GM12878 (cell line): Measurements from ENCODE around the gene OGFR. TPM values are rescaled to one million over a fixed set of nuclear protein-coding genes. Genes with fewer than 3 reads are reported as not detected.

Experiments used
- ATAC-seq: fragments of 200-7000 bp; cut with Tn5 transposase; 3 replicates; pipeline ENCODE4 v1.9.1; 2020; ENCODE audit warnings: mild to moderate bottlenecking, moderate library complexity
- BruUV-seq: library from RNA; stranded (reverse); fragments of 400-500 nt; replicated peaks from 2 replicates; lab custom pipeline; 2021; lab: Mats Ljungman, UMichigan
- CTCF ChIA-PET: fragments of 300-600 bp; sonication (Branson Sonifier 250); formaldehyde crosslinking; extraction: SDS; loops from one replicate; lab custom pipeline; 2021; ENCODE audit warnings: inconsistent platforms; lab: Yijun Ruan, JAX
- POLR2A ChIA-PET: fragments of 350-600 bp; formaldehyde crosslinking; extraction: SDS; loops from one replicate; lab custom pipeline; 2021; ENCODE audit warnings: inconsistent platforms; lab: Charles Lee
- RAD21 ChIA-PET: fragments of 300-600 bp; sonication (Branson Sonifier 250); formaldehyde crosslinking; loops from one replicate; lab custom pipeline; 2023; ENCODE audit warnings: antibody characterized with exemption; ENCODE audit not compliant: unreplicated experiment; lab: Charles Lee
- SMC1A ChIA-PET: fragments of 300-600 bp; sonication (Branson Sonifier 250); formaldehyde crosslinking; loops from one replicate; lab custom pipeline; 2023; ENCODE audit not compliant: unreplicated experiment, uncharacterized antibody; lab: Charles Lee
- DNase-seq: peaks from one replicate; pipeline ENCODE4 v3.0.0-alpha.2; 2011; ENCODE audit warnings: low read depth, low spot score
- FAIRE-seq: peaks from 3 replicates; lab custom pipeline; 2011; peaks lifted over from hg19 to GRCh38; lab: Jason Lieb, UNC
- H2AFZ ChIP-seq: 2 replicates; pipeline ENCODE4 v1.6.0; 2011; ENCODE audit warnings: low read depth, low read length, control low read depth; ENCODE audit not compliant: control insufficient read depth
- H3K27ac ChIP-seq: 2 replicates; pipeline ENCODE4 v1.5.1; 2011; ENCODE audit warnings: control low read depth; ENCODE audit not compliant: control insufficient read depth, insufficient read depth
- H3K27me3 ChIP-seq, 2 experiments: replicated peaks in 1 of 2; 2 replicates each; pipeline versions ENCODE4 v1.6.0 to v1.6.1; 2011; ENCODE audit warnings: low read length in 1 of 2; ENCODE audit not compliant: control insufficient read depth in 2 of 2, insufficient read depth in 2 of 2
- H3K36me3 ChIP-seq, 2 experiments: 2 replicates each; pipeline ENCODE4 v1.5.1; 2011; ENCODE audit warnings: low read length in 1 of 2; ENCODE audit not compliant: control insufficient read depth in 2 of 2, insufficient read depth in 2 of 2
- H3K4me1 ChIP-seq: 2 replicates; pipeline ENCODE4 v1.6.1; 2011; ENCODE audit warnings: mild to moderate bottlenecking, low read length, moderate library complexity, mixed read lengths; ENCODE audit not compliant: control insufficient read depth, insufficient read depth
- H3K4me2 ChIP-seq: 2 replicates; pipeline ENCODE4 v1.6.0; 2011; ENCODE audit warnings: control low read depth; ENCODE audit not compliant: control insufficient read depth, insufficient read depth
- H3K4me3 ChIP-seq: fragments of 200-600 bp; sonication (generic); 2 replicates; pipeline ENCODE4 v1.5.1; 2016
- H3K79me2 ChIP-seq: 2 replicates; pipeline ENCODE4 v1.6.0; 2011; ENCODE audit warnings: low read length; ENCODE audit not compliant: control insufficient read depth, insufficient read depth
- H3K9ac ChIP-seq: 2 replicates; pipeline ENCODE4 v1.8.0; 2011; ENCODE audit warnings: low read length, control low read depth, mixed read lengths; ENCODE audit not compliant: control insufficient read depth, insufficient read depth
- H3K9me3 ChIP-seq: replicated peaks from 3 replicates; pipeline ENCODE4 v1.5.1; 2011; ENCODE audit warnings: mild to moderate bottlenecking, low read length; ENCODE audit not compliant: control insufficient read depth, insufficient read depth
- H4K20me1 ChIP-seq: 2 replicates; pipeline ENCODE4 v1.6.0; 2011; ENCODE audit not compliant: control insufficient read depth, insufficient read depth
- ATF2 ChIP-seq: IDR thresholded peaks from 2 replicates; pipeline ENCODE4 v1.6.1; 2012; ENCODE audit warnings: low read length, inconsistent platforms
- BCL11A ChIP-seq: IDR thresholded peaks from 2 replicates; pipeline ENCODE4 v1.6.1; 2011; ENCODE audit warnings: low read depth, low read length
- DPF2 ChIP-seq: fragments of 450-650 bp; IDR thresholded peaks from 2 replicates; pipeline ENCODE4 v1.6.1; 2017; ENCODE audit warnings: mild to moderate bottlenecking
- EED ChIP-seq: sonication (generic); IDR thresholded peaks from 2 replicates; pipeline ENCODE4 v1.6.1; 2016; ENCODE audit warnings: antibody characterized with exemption, low read depth
- EGR1 ChIP-seq, 2 experiments: IDR thresholded peaks; 1 replicate in 1 of 2; 2 replicates in 1 of 2; pipeline ENCODE4 v1.6.1; 2011 to 2012; ENCODE audit warnings: low read depth in 2 of 2, low read length in 2 of 2, borderline replicate concordance in 1 of 2, mild to moderate bottlenecking in 1 of 2, moderate library complexity in 1 of 2
- HDAC6 ChIP-seq: fragments of 200-600 bp; sonication (generic); IDR thresholded peaks from one replicate; pipeline ENCODE4 v1.8.0; 2017; ENCODE audit warnings: antibody characterized with exemption; ENCODE audit not compliant: unreplicated experiment
- IKZF1 ChIP-seq: fragments of 450-650 bp; conservative IDR thresholded peaks from 2 replicates; pipeline ENCODE4 v1.6.1; 2017; ENCODE audit warnings: antibody characterized with exemption, mild to moderate bottlenecking
- MTA2 ChIP-seq: fragments of 450-650 bp; IDR thresholded peaks from 2 replicates; pipeline ENCODE4 v1.6.1; 2016; ENCODE audit warnings: low read depth, mild to moderate bottlenecking, moderate library complexity
- PAX5 ChIP-seq: IDR thresholded peaks from 2 replicates; pipeline ENCODE4 v1.6.1; 2011; ENCODE audit warnings: low read depth, low read length, borderline replicate concordance
- POLR2A ChIP-seq: IDR thresholded peaks from 2 replicates; pipeline ENCODE4 v1.6.1; 2011; ENCODE audit warnings: low read depth, mild to moderate bottlenecking, low read length
- RAD21 ChIP-seq: IDR thresholded peaks from 2 replicates; pipeline ENCODE4 v1.6.1; 2011; ENCODE audit warnings: mild to moderate bottlenecking, low read depth, low read length, moderate library complexity; ENCODE audit not compliant: insufficient read depth
- RFX5 ChIP-seq: IDR thresholded peaks from 2 replicates; pipeline ENCODE4 v1.6.1; 2011; ENCODE audit warnings: low read depth, low read length, improper control_type of control experiment
- STAT1 ChIP-seq: fragments of 450-650 bp; conservative IDR thresholded peaks from 2 replicates; pipeline ENCODE4 v1.6.1; 2014; ENCODE audit warnings: antibody characterized with exemption, mild to moderate bottlenecking
- ZBTB40 ChIP-seq: fragments of 450-650 bp; IDR thresholded peaks from 2 replicates; pipeline ENCODE4 v1.6.1; 2016; ENCODE audit warnings: mild to moderate bottlenecking, moderate library complexity, borderline replicate concordance
- ZNF592 ChIP-seq: fragments of 450-650 bp; IDR thresholded peaks from 2 replicates; pipeline ENCODE4 v1.6.1; 2017; ENCODE audit warnings: mild to moderate bottlenecking, moderate library complexity
- WGBS: methylation state at CpG from one replicate; pipeline ENCODE4 v1.1.6; 2016; ENCODE audit warnings: low lambda C conversion rate; ENCODE audit not compliant: insufficient replicate concordance, insufficient coverage; ENCODE audit errors: missing lambda C conversion rate; 5-methylcytosine and 5-hydroxymethylcytosine counted together
- in situ Hi-C: fragments of 300-500 bp; cut with MboI; formaldehyde crosslinking; loops from 9 replicates; pipeline ENCODE4 v1.14.3; 2018; ENCODE audit warnings: mixed read lengths
- intact Hi-C: fragments of 100-400 bp; cut with micrococcal nuclease; formaldehyde crosslinking; loops from one replicate; pipeline ENCODE4 v1.14.2; 2022; ENCODE audit not compliant: unreplicated experiment
- polyA plus RNA-seq, 11 experiments: library from polyadenylated mRNA; depleted of rRNA in 4 of 11; unstranded in 6 of 11; stranded (reverse) in 5 of 11; fragments of >200 nt; fragmentation: Nextera tagmentation in 4 of 11; fragmentation: Illumina TruSeq in 1 of 11; extraction: Ambion mirVana in 4 of 11; extraction: Trizol in 1 of 11; gene quantifications; 1 replicate in 1 of 11; 2 replicates in 10 of 11; pipeline versions ENCODE4 v1.2.1 to v1.2.3, GENCODE V29; 2011 to 2016; ENCODE audit warnings: inconsistent platforms in 2 of 11, missing spikeins in 2 of 11, low read depth in 1 of 11
- total RNA-seq, 4 experiments: library from RNA; depleted of rRNA in 3 of 4; stranded (reverse); fragments of >200 nt in 3 of 4; fragmentation: Illumina TruSeq in 1 of 4; extraction: Trizol in 1 of 4; gene quantifications; 2 replicates each; pipeline versions ENCODE4 v1.2.1 to v1.2.3, GENCODE V29; 2013 to 2021

Gene OGFR
- total and polyA plus RNA-seq, 10 of the 15 experiments (the other 5 are each of a cell fraction or from before 2014, with no cell fraction given) = 0.72 to 62.1 (median 27.3) TPM

GRCh38 chr20:62861726-62862336 lies 57.2 kb downstream of the OGFR start, which contains the start of gene TCFL5:
TCFL5 (minus strand) TSS chr20:62861822; CDS start chr20:62861670, 152 bp downstream.
- Histone ChIP-seq H3K4me2 (peak within 1 kb of the TSS; percentile 89), H3K27ac (no peak within 1 kb of the TSS), H3K4me1 (peaks cover 5% of the 10 kb centered on the region), H3K27me3 (no peaks in the 10 kb centered on the region; a peak in 1 of 4 replicates), H4K20me1 (no peaks in the 10 kb centered on the region), H3K4me3 (peak within 1 kb of the TSS; percentile 75; the same call in 1 of the 2 replicates), H2AFZ (peak within 1 kb of the TSS; percentile 75), H3K79me2 (peaks cover 3% of the 10 kb centered on the region; the same call in 1 of the 2 replicates), H3K36me3 (no peaks in the 10 kb centered on the region), H3K9me3 (no peaks in the 10 kb centered on the region), H3K9ac (peak within 1 kb of the TSS; percentile 27)
- FAIRE-seq = peak; percentile 41
- BruUV-seq = no TSS peak
- RAD21 ChIA-PET = interaction anchor here (0.6 to 1.0 kb wide), 4 partner anchors 39 to 147 kb away, joined by 3 to 6 read pairs (median 4); partner anchors contain the start of gene MRGBP
- CTCF ChIA-PET = interaction anchor here (1.2 to 1.3 kb wide), 3 partner anchors 29 to 46 kb away, joined by 3 read pairs; no protein-coding TSS in a partner anchor
- WGBS = 13% methylated on average over 44 of the region's 70 CpGs
- SMC1A ChIA-PET = interaction anchor here (0.8 to 1.4 kb wide), 2 partner anchors 13 to 39 kb away, joined by 3 read pairs; no protein-coding TSS in a partner anchor
- peak; percentile 96 for ATAC-seq
- no peak for DNase-seq
- in situ Hi-C loops (no loop called here), intact Hi-C loops (no loop called here)
- POLR2A ChIA-PET = interaction anchor here (0.6 to 1.0 kb wide), 3 partner anchors 39 to 242 kb away, joined by 3 to 6 read pairs (median 3); no protein-coding TSS in a partner anchor
- TF ChIP-seq RFX5 (no peak), IKZF1 (peak; percentile 18; the same call in 1 of the 2 replicates), ZBTB40 (no peak), BCL11A (no peak), HDAC6 (no peak), STAT1 (no peak), ATF2 (no peak), MTA2 (no peak), PAX5 (no peak), EED (no peak), DPF2 (no peak), ZNF592 (no peak), POLR2A (peak; percentile 38), EGR1 (IDR thresholded peaks at IDR 0.05; ENCODE audit: borderline replicate concordance in 1 of 2, low read depth in 2 of 2, low read length in 2 of 2) (peak in 1 of 2 experiments; percentile 36; a peak in 1 of 3 replicates), RAD21 (no peak)
